Activated gamma-delta T cell treated with anti-CD3 and anti-CD28 coated beads, Interleukin-2, amount 50 U/mL, for 16 hours (primary cell): ENCODE data around the gene MAST4.
"Not testable (repeated sequence)": the region's sequence is repeated elsewhere in the genome, so short reads cannot be mapped to it uniquely, and the experiment has no call there.

Experiments
- DNase-seq: peaks from one replicate; pipeline ENCODE4 v3.0.0-alpha.2; 2020; ENCODE audit warnings: low read depth

Gene MAST4

GRCh38 chr5:66810151-66810550, 214.0 kb downstream of the MAST4 start:
- DNase-seq: no peak

DNA sequence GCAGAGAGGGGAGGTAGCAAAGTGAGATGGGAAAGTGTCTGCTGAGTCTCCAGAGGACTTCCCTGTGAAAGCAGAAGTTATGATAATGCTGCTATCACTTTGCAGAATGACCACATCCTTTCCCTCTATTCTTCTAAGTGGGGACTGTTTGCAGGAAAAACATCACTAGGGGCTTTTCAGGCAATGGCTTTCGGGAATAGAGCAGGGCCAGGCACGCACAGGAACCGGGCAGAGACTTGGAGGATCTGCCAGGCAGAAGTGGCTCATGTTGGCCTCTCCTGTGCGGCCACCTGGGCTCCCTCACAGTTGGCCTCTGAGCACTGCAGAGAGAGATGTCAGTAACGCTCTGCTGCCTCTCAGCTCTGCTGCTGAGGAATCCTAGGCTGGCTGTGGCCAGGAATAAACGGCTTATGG, 214.7 kb downstream of the MAST4 start:
- DNase-seq: no peak

- no peak for DNase-seq
These were observed 216.1 kb downstream of the MAST4 start for GRCh38 chr5:66812291-66812690.

- no peak for DNase-seq
These were observed 217.1 kb downstream of the MAST4 start for GRCh38 chr5:66813306-66813705.

- DNase-seq: no peak
These were observed 218.2 kb downstream of the MAST4 start for GRCh38 chr5:66814146-66814991.

DNA sequence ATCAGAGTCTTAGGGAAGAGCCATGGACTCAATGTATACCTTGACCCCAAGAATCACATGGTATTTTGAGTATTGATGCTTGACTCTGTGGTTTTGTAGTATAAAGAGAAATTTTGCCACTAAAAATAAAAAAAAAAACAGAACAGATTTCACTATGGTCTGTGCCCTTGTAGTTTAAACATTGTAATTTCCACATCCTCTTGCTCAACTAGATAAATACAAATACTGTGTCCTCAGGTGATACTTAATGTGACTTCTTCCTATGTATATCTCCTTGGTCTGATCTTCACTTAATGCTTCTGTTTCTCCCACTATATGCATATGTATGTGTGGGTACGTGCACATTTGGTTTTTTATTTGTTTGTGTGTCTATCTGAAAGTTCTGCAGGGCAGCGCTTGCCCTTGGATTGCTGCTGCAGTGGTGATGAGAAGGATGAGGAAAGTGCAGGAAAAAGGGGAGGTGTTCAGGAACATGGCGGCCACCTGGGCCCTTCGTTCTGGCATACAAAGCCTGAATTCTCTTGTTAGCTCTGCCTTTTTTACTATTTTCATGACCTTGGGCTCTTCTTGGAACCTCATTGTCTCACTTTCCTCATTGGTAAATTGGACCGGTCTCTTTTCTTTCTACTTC, 222.2 kb downstream of the MAST4 start:
- DNase-seq: no peak

DNA sequence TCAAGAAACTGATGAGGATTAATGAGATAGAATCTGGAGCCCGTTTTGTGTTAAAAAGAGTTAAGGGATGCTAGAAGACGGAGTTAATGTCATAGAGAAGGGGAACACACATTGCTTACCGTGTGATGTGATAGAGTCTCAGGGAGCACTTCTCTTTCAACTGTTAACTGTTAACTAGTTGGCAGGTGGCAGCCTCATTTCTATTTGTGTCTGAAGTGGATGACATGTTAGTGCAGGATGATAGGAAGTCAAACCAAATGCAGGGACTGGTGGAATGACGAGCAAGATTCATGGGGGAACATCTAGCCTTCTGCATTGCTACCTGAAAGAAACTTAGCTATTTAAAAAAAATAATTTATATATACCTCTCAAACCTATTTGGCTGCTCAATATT, 222.7 kb downstream of the MAST4 start:
- DNase-seq: no peak

DNA sequence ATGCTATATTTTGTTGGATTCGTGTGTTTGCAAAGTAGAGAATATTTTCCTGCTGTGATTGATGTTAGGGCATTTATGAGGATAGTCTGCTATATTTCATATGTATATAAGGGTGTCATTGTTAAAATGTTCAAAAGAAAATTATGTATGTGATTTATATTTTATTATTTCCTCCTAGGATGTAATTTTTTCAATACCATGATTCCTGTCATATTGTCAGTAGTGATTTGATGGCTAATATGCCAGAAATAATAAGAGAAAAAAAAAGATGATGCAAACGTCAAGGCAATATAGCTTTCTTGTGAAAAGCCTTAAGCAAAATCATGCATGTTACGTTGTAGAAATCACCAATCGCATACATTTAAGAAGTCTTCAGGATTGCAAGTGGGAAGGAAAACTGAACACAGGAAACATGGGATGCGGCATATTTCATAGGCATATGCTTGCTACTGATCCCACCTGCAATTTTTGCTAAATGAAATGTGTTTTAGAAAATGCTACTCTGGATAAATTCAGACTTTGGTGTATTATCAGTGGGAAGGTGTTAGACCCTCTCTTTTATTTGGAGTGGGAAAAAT, 224.5 kb downstream of the MAST4 start:
- no peak for DNase-seq

DNA sequence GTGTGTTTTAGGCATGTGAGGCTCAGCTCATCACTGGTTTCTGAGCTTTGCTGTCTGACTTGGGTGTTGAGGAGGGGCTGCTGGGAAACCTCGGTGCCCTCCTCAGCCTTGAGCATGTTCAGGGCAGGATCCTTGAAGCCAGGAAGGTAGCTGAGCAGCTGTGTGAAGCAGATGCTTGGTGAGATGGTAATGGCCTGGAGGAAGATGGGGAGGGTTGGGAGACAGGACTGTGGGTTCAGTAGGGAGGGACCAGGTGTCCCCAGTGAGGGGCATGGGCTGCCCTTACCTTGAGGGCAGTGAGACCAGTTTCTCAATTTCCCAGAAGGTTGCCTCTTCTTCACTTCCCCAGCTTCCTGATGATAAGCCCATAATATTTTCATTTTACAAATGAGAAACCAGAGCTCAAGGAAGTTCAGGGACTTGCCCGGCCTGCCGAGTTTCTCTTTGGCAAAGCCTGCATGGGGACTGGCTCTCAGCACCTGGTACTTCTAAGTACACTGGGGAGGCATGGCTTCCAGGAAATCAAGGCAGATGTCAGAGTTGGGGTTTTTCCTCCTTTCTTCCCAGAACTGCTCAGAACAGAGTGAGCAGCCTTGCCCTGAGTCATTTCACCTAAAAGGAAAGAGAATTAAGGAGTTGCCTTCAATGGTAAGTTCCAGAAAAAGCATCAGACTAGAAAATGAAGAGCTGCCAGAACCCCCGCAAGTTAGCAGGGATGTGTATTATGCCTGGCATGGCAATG, 225.7 kb downstream of the MAST4 start:
- DNase-seq: no peak

DNA sequence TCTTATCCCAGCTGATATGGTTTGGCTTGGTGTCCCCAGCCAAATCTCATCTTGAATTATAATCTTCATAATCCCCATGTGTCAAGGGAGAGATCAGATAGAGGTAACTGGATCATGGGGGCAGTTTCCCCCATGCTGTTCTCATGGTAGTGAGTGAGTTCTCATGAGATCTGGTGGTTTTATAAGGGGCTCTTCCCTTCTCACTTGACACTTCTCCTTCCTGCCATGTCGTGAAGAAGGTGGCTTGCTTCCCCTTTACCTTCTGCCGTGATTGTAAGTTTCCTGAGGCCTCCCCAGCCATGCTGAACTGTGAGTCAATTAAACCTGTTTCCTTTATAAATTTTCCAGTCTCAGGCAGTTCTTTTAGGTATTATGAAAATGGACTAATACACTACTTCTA, 226.7 kb downstream of the MAST4 start:
- DNase-seq: not testable (repeated sequence)

DNA sequence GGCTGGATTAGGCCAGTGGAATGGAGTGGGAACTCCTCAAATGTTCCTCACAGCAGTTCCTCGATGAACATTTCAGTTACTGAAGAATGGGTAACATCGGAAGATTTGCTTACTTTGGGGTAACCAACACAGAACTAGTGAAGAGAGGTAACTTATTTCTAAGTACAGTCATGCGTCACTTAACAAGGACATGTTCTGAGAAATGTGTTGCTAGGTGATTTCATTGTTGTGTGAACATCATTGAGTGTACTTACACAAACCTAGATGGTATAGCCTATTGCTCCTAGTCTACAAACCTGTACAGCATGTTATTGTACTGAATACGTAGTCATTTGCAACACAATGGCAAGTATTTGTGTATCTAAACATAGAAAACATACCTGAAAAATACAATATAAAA, 228.3 kb downstream of the MAST4 start:
- DNase-seq: no peak

DNA sequence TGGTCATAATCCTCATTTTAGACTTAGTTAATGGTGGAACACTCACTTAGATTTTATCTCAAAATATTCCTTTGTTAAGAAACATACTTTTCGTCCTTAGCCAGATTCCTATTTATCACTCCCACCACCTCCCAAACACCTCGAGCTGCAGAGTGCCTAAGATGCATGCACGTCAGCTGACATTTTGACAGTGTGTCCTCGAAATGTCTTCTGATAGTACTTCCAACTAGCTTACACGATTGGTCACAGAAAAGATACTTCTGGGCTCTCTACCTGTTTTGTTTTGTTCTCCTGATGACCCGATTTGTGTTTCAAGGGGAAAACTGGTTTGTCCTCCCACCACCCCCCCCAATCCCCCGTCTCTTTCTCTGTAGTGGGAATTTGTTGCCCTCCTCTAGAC, 230.1 kb downstream of the MAST4 start:
- no peak for DNase-seq

- DNase-seq: no peak
These were observed 230.5 kb downstream of the MAST4 start for GRCh38 chr5:66826696-66827095.

DNA sequence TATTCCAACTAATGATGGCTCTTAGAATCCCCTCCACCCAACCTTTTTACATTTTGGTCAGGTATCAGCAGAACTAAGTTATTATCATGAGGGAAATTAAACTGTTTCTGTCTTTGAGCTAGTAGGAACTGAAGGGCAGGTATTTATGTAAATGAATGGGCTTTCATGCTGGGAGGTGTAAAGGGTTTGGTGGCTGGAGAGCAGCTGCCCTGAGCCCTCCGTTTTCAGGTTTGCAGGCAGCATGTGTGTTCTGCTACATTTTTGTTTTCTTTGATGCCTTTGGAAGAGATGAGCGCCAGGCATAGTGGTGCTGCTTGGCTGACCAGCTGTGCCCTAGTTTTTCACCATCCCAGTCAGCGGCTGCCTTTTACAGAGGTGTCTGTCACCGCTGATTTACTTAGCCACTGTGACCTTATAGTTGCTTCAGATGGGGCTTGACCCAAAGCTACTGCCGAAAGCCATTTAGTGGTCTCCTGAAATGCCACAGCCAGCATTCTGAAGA, 231.9 kb downstream of the MAST4 start:
- no peak for DNase-seq

DNA sequence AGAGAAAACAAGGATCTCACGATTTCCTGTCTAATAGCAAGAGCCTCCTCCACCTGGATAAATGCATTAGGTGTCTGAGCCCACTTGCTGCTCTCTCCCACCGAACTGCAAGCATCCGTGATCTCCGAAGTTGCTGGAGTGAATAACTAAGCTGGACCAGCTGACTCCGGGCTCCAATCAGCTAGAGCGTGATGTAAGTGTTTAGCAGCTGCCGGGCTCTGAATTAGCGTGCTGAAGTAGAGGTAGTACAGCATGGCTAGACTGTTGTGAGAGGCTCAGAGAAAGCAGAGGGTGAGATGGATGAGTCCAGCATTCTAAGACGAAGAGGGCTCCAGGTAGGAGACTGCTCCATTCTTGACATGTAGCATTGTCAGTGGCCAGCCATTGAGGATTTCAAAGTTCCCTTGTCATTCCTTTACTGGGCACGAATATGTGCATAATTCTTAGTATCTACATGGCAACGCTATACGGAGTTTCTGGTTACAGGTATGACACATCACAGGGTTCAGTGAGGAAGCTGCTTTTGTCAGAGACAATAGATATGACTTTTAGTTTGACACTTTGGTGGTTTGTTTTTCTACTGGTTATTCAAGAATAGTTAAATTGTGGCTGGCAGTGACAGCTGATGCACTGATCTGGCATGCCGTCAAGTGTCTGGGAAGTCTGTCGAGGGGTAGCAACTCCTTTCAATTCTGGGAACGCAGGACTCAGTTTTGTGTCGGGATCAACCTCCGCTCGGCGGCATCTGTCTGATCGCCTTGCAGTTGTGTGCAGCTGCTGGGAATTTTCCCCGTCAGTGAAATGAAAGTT, 232.6 kb downstream of the MAST4 start:
- DNase-seq: peak; percentile 17

DNA sequence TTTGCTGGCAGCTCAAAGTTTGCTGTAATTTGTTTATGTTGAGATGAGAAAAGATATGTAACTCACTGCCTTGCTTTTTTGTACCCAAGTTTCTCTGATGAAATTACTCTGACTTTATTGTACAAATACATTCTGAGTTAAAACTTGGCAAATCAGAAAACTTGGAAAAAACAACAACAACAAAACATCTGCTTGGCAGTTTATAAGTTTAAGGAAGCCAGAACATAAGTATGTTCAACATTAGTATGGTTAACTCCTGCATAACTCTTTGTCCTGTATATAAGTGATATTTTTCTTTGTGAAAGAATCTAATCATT, 233.1 kb downstream of the MAST4 start:
- no peak for DNase-seq

DNA sequence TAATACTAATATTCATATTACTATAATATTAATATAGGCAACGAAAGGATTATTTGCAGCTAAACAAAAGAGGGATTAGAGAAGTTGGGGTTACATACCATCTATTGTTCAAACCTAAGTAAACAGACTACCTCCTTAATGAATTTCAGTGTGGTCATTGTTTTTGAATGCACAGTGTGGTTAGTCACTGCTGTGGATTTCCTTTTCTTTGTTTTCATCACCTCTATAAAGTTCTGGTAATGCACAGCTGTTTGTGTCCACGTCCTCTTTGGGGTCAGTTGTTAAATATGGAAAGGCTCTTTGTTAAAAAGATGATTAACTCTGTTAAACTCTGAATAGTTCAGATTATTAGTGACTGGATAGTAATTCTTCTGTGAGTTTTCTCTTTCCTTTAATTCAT, 233.6 kb downstream of the MAST4 start:
- no peak for DNase-seq

DNA sequence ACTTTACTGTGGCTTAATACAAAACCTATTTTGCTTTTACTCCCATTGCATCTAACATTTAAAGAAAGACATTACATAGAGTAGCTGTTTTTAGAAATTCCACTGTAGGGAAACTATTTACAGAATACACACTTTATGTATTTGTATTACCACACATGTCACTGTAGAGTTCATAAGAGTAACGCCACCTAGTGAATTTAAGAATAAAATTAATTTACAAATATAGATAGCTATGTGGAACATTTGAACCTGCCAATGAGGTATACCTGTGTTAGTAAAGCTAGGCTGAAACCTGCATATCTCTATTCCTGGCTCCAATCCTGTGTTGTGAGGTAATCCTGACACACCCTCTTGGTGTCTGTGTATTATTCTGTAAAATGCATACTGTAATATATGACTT, 234.4 kb downstream of the MAST4 start:
- DNase-seq: no peak

- no peak for DNase-seq
These were observed 243.5 kb downstream of the MAST4 start for GRCh38 chr5:66839636-66840185.

- DNase-seq: no peak
These were observed 244.4 kb downstream of the MAST4 start for GRCh38 chr5:66840511-66841013.

GRCh38 chr5:66841264-66841663, 245.1 kb downstream of the MAST4 start:
- DNase-seq: no peak
